NCI-H1105 (cell line): ENCODE data around the gene GRK4.
"Not testable (repeated sequence)": the region's sequence is repeated elsewhere in the genome, so short reads cannot be mapped to it uniquely, and the experiment has no call there.

ENCODE experiments used
- DNase-seq: peaks from one replicate; lab custom pipeline; 2025; lab: John Stamatoyannopoulos, UW

GRK4 gene

GRCh38 chr4:2930758-2931511 lies 32.4 kb upstream of the GRK4 start:
- DNase-seq: no peak

DNA sequence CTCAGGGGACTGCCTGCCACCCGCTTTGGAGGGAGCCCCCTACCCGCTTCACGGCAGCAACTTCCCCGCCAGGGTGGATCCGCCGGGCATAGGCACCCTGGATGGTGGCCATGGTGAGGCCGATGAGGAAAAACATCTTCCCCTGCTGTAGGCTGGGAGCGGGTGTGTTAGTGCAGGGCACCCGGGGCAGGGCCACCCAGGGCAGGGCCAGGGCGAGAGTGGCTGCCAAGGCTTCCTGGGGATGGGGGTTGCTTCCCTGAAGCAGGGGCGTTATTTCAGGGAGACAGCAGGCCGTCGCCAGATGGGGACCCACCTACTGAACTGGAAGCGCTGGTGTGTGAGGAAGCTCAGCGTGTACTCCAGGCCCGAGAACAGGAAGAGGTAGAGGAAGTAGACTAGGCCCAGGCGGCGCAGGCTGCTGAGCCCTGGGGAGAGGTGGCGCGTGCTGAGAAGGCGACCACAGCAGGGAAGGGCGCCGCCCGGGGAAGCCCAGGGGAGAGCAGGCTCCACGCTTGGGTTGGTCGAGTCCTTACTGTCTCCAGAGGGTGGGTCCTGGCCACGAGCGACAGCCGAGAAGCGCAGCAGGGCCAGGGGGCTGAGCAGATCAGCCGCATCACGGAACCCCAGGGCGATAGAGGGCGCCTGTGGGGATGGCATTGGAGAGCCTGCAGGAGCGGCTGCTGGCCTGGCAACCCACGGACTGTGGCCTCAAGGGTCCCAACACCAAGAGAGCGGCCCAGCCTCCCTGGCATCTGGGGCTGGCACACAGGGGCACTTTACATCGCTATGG lies 31.7 kb upstream of the GRK4 start:
- DNase-seq: no peak

GRCh38 chr4:2932321-2932950 lies 30.9 kb upstream of the GRK4 start:
- no peak for DNase-seq

DNA sequence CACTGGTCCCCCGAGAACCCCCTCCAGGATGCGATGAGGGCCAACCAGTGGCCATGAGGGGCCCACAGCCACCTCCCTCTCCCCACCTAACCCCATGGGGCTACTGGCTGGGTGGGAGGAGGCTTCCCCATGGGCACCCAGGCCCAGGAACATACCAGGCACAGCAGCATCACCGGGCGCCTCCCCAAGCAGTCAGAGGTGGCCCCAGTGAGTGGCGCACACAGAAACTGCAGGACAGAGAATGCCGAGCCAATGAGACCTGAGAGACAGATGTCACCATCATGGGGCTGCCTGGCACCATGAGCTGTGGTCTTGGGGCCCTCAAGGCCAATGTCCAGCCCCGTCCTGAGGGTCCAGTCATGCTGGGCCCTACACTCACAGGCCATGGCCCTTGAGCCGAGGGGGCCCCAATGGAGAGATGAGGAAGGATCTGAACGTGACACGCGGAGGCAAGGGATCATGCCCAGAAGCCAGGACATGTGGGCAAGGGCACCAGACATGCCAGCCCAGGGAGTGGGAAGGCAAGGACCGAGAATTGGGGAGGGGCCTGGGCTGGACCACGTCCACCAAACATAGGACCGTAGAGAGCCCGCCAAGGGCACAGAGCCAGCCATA lies 30.3 kb upstream of the GRK4 start:
- no peak for DNase-seq

- DNase-seq: no peak
Observed at GRCh38 chr4:2933566-2934076, 29.8 kb upstream of the GRK4 start.

- no peak for DNase-seq
Observed at GRCh38 chr4:2934077-2934812, 29.1 kb upstream of the GRK4 start.

DNA sequence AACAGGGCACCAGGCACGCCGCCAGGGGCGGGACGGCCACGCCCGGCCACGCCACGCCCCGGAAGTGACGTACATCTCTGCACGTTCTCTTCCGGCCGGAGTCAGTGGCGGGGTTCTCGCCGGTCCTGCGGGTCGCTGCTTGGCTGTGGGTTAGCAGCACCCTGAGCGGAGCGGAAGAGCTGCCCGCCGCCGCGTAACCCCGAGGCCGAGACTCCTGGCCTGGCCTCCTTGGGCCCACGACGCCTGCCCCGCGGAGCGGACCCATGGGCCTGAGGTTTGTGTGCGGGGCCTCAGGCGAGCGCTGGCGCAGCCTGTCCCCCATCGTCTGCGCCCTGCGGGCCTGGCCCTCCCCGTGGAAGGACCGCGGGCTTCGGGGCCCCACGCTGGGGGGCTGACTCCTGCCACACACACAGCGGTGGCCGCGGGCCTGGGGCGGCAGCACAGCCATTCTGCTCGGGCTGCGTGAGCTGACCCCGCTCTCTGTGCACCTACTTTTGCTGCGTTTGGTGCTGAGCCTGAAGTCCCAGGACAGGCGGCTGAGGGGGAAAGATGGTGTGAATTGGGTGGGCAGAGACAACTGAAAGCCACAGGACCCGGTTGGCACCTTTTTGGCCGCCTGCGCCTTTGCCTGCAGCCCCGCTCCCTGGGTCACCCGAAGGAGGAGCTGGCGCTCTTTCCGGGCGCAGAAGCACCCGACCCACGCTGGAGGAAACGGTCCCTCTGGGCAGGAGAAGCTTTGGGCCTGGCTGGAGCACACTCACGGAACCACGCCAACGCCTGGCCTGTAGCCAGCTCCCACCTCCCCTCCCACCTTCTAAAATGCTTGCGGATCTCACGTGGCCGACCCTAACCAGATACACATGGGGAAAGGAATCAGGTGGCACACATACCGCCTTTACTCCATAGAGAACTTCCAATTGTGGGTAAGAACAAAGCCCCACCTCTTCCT lies 28.3 kb upstream of the GRK4 start:
- DNase-seq: peak; percentile 66

DNA sequence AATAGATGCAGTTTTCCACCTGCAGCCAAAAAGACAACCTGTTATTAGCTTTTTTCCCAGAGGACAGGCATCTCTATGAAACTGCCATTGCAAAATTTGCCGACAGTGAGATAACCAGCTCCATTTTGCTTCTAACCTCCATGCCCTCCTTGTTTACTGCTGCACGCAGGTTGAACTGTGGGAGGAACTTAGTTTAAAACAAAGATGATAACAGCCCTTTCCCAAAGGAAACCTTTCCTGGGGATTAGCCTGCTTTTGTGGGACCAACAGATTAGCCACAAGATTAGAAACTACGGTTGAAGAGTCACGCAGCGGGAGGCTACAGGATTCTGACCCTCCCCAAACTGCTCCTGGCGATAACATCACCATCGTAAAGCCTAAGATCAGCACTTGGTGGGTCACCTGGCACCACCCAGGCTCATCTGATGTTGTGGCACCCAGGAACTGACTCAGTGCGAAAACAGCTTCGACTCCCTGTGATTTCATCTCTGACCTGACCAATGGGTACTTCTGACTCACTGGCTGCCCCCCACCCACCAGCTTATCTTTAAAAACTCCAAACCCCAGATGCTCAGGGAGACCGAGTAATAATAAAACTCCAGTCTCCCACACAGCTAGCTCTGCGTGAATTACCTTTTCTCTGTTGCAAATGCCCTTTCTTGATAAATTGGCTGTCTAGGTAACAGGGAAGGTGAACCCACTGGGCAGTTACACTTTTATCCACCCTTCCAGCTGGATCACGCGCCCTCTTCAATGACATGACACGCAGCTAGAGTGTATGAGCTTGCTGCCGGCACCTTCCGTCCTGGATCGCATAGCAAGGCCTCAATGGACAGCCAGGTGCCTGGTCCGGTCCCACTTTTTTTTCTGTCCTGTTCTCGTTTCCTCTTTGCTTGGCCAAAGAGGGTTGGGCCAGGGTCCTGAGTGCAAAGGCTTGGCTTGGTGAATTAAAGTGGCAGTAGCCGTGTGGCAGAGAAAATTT lies 27.3 kb upstream of the GRK4 start:
- DNase-seq: no peak

- no peak for DNase-seq
Observed at GRCh38 chr4:2936773-2937145, 26.6 kb upstream of the GRK4 start.

GRCh38 chr4:2937146-2937857 lies 26.1 kb upstream of the GRK4 start:
- no peak for DNase-seq

DNA sequence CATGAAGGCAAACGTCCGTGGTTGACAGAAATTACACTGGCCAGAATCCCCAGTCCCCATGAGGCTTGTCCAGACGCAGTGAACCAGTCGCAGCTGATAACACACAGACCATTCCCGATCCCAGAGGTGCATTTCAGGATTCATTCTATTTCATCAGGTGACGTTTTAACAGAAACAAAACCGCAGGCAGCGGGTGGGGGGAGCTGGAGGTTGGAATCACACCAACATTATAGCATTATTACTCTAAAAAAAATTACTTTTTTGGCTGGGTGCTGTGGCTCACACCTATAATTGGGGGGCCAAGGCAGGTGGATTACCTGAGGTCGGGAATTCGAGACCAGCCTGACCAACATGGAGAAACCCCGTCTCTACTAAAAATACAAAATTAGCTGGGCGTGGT lies 25.4 kb upstream of the GRK4 start:
- DNase-seq: no peak

DNA sequence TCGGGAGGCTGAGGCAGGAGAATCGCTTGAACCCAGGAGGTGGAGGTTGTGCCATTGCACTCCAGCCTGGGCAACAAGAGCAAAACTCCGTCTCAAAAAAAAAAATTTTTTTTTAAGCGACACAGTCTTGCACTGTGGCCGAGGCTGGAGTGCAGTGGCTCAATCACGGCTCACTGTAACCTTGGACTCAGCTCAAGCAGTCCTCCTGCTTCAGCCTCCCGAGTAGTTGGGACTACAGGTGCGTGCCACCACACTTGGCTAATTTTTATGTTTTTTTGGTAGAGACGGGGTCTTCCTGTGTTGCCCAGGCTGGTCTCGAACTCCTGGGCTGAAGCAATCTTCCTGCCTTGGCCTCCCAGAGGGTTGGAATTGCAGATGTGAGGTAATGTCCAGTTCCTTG lies 25.0 kb upstream of the GRK4 start:
- not testable (repeated sequence) for DNase-seq

DNA sequence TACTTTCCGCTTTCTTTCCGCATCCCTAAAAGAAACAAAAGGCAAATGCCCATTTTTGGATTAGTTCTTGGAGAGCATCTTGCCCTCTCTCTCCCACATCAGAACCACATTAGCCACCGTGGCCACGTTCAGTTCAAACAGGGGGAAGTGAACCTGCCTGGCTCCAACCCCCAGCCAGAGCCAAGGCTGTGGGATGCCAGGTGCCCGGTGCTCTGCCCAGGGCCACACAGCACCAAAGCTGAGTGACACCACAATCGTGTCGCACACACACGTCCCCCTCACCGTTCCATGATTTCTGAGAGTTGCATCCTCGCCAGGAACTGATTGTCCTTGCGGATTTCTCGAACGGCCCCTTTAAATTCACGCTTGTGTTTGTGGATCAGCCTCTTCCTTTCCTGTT lies 24.5 kb upstream of the GRK4 start:
- no peak for DNase-seq

GRCh38 chr4:2939383-2940243 lies 23.8 kb upstream of the GRK4 start:
- DNase-seq: no peak

DNA sequence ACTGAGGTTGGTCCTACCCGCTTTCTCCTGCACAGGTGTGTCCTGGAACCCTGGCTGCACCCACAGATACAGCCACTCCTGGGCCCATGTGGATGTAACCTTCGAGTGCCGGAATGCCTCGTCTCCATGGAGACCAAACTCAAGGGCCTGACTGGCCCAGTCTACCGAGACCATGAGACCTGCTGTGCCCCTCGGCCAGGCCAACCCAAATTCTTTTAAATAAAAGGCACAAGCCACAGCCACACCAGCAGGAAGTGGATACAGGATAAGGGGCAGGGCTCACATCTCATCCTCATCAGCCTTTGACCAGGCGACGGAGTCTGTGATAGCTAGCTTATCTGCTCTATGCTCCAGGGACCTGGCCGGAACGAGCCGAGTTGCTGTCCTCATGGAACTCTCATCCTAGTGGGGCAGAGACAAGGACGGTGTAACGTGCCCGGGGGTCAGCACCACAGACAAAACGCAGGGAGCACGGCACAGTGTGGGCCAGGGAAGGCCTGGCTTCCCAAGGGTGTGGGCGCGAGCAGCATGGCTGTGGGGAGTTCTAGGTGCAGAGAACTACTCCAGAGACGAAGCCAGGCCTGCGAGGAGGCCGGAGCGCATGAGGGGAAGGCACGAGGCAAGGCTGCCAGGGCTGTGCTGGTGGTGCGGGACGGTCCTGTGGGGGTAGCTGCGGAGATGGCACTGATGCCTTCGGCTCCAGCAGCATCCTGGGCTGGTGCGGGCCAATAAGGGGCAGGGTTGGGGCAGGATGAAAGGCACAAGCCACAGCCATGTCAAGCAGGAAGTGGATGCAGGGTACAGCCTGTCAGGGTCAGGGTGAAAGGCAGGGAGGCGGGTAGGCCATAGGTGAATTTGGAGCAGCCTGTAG lies 22.9 kb upstream of the GRK4 start:
- DNase-seq: no peak

DNA sequence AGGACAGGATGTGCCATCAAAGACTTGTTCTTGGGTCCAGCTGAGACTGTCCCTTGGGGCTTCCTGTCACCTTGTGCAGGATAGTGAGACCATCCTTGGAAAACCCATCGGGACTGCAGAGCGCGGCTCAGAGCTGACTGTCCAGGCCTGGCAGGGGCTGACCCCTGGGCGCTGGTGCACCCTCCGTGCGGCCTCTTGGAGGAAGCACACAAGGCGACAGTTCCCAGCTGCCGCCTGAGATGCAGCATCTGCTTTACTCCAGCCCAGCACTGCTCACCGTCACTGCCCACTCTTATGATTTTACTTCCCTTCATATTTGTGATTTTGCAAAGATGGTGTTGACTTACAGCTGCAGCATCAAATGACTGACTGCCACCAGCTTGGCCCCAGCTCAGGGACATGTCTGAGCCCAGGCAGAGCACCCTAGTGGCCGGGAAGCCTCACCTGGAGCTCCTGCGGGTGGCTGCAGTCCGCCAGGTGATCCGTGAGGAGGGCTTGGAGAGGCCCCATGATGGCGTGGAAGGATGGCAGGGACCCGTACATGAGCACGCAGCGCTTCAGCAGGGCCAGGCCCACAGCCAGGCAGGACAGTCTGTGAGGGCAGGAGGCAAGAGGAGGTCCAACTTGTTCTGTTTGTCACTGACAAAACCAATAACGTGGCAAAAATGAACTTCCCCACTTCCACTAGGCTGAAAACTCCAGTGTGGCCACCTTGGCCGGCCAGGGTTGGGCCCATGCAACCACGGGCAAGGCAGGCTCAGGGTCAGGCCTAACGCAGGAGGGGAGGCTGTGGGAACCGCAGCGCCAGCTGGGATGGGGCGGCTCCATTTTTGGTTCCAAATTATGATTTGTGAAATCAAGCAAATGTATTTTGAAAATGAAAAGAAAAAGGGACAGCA lies 22.0 kb upstream of the GRK4 start:
- DNase-seq: no peak
